GM12874 (cell line): Measurements from ENCODE around the gene TSHZ2.

ENCODE experiments used
- TF ChIP-seq, protein P1 (sequence below): IDR thresholded peaks from 2 replicates; pipeline ENCODE4 v1.5.1; 2011; ENCODE audit warnings: low read depth, mild to moderate bottlenecking, control low read depth, low read length, moderate library complexity; ENCODE audit not compliant: insufficient read depth

Gene TSHZ2

DNA sequence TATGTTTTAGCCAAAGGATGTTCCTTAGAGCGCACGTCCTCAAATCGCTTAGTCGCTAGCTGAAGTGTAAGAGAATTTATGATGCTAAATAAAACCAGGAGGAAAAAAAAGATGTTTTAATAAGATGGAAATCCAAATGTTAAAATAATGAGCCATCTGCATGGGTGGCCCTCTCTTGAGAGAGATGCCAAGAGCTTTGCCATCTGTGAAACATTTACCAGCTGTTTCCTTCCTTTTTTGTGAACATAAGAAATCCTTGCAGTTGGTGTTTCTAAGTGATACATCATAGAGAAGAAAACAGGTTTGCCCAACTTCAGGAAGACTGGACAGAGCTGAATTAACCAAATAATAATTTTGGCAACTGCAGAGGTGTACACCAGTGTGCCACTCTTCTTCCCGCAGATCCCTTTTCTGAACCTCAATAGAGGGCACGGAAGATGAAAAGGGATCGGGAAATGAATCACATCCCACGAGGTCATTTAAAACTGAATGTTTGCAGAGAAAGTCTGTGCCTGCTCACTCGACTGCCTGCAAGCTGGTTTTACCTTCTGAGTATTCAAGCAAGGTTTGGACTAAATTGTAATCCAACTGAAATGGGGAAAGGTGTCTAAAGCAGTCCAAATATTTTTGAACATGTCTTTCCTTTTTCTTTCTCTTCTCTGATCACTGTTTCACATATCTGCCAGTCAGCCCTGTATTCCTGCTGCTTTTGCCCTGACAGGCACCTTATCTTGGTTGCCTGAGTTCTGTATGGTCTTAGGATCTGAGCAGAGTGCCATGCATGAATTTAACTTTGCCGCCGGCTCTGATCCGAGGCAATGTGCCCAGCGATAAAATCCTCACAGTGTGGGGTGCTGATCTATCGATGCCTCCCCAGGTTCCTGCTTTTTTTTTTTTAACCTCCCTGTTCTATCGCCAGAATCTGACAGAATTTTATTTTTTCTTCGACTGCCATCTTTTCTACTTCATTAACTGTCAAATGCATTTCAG is 35.5 kb upstream of the TSHZ2 start:
- TF ChIP-seq, protein P1, sequence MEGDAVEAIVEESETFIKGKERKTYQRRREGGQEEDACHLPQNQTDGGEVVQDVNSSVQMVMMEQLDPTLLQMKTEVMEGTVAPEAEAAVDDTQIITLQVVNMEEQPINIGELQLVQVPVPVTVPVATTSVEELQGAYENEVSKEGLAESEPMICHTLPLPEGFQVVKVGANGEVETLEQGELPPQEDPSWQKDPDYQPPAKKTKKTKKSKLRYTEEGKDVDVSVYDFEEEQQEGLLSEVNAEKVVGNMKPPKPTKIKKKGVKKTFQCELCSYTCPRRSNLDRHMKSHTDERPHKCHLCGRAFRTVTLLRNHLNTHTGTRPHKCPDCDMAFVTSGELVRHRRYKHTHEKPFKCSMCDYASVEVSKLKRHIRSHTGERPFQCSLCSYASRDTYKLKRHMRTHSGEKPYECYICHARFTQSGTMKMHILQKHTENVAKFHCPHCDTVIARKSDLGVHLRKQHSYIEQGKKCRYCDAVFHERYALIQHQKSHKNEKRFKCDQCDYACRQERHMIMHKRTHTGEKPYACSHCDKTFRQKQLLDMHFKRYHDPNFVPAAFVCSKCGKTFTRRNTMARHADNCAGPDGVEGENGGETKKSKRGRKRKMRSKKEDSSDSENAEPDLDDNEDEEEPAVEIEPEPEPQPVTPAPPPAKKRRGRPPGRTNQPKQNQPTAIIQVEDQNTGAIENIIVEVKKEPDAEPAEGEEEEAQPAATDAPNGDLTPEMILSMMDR = no peak

DNA sequence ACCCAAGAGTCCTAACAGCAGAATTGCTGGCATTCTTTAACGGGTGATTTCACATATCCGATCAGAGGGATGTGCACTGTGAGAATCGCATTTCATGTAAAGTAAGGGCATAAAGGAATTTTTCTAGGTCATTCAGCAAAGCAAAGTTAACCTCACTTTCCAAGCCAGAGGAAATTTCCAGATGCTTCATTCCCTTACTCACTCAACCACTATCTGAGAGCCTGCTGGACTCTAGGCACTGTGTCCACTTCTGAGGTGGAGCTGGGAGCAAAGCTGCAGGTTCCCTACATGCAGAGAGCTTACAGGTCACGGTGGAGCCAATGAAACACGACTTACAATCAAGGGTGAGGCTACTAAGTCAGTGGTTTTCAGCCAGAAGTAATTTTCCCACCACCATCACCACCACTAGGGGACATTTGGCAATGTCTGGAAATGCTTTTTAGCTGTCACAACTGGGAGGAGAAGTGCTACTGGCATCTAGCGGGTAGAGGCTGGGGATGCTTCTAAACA is 34.5 kb upstream of the TSHZ2 start:
- TF ChIP-seq, protein P1 = no peak

DNA sequence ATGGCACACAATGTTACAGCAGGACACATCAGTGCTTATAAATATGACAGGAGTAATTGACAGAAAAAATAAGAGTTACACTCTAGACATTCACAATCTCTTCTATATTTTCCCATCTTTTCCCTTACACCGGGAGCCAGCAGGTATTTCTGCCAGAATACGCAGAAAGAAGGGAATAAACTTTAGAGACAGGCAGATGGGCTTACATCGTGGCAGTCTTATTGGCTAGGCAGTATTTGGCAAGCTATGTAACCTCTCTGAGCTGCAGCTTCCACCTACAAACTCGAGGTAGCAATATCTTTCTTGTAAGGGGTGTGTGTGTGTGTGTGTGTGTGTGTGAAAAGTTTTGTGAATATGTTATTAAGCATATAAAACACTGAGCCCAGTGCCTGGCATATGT is 33.0 kb upstream of the TSHZ2 start:
- TF ChIP-seq, protein P1 = no peak

DNA sequence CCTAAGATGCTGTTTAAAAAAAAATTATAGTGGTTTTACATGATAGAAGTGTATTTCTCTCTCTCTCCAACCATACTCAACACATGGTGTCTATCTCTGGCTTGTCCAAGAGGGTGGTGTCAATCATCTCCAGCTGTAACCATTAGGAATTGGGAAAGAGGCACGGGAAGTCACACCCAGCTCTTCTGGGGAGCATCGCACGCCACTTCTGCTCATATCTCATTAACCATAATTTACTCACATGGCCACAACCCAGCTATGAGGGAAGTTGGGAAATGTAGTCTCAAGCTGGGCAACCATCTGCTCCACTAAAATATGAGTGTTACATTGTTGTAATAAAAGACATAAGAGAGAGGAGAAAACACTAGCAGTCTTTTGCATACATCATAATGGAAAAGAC is 30.4 kb upstream of the TSHZ2 start:
- TF ChIP-seq, protein P1 = no peak

DNA sequence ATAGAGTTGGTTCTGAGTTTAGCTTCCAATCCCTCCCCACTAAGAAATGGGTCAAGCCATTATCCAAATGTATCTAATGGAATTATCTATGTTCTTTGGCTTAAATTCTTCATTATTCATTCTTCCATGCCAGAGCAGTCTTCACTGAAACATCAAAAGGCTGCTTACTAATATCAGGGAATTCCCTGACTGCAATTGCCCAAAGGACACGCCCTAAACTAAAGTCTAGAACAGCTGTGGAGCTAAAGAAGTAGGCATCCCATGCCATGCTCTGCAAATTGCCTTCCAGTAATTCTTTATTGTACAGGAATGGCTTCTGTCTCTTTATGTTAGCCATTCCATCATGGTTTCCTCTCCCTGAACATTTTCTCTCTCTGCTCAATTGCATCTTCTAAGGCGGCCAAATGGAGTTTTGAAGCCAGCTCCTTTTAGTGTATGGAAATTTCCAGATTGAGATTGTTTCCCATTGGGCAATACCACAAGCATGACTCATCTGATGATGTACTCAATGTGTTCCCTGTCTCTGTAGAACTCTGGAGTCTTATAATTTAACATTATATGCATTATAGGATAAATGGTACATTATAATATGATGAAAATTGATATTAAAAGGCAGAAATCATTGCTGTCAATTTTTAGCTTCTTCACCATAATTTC is 28.8 kb upstream of the TSHZ2 start:
- TF ChIP-seq, protein P1 = no peak

DNA sequence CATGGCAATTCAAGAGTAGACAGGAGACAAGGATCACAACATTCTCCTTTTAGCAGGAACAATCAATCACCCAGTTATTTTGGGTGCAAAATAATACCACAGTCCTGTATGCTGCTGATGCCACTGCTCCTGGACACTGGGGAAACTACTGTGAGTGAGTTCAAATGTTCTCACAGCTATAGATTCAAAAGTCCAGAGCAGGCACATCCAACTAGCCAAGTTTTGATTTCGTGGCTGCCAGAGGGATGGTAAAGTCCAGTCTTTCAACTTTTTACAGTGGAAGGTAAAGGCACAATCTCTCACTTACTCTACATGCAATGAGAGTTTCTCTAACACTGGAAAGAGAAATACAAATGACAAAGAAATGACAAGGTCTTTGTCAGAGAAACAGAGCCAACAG is 26.9 kb upstream of the TSHZ2 start:
- TF ChIP-seq, protein P1 = no peak

DNA sequence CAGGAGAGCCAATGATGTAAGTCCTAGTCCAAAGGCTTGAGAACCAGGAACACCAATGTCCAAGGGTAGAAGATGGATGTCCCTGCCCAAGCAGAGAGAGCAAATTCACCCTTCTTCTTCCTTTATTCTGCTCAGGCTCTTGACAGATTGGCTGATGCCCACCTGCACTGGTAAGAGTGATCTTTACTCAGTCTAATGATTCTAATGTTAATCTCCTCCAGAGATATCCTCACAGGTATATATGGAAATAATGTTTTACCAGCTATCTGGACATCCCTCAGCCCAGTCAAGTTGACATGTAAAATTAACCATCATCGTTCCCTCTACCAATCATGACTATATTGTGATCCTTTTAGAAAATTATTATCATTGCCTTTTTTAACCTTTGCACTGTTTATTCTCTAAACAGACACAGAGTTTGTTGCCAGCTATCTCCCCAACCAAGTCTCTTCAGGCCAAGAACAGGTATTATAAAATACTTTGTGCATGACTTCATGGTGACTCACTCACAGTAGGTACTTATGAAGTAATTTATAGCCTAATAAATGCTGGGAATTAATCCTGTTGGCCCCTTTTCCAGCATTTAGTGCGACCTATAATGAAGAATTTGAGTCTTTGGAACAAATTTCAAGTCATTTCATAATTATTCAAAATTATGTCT is 26.2 kb upstream of the TSHZ2 start:
- TF ChIP-seq, protein P1 = no peak
